ENCODE data around the gene ZNF420.
"Not testable (repeated sequence)": the region's sequence is repeated elsewhere in the genome, so short reads cannot be mapped to it uniquely, and the experiment has no call there.

The ZNF420 gene

GRCh38 chr19:37098570-37098969, 20.3 kb downstream of the ZNF420 start:
- peaks cover 58% of the 10 kb centered on the region for H3K9me3 Mint-ChIP-seq
- H3K36me3 Mint-ChIP-seq (ENCODE audit: low read depth), result peaks cover 98% of the 10 kb centered on the region

GRCh38 chr19:37104135-37104534, 25.9 kb downstream of the ZNF420 start:
- not testable (repeated sequence) for H3K27ac Mint-ChIP-seq; DNase-seq; H3K4me1 Mint-ChIP-seq (ENCODE audit: low read depth); H3K4me3 Mint-ChIP-seq; H3K27me3 Mint-ChIP-seq
- Mint-ChIP-seq H3K36me3 (ENCODE audit: low read depth) (peaks cover 97% of the 10 kb centered on the region), H3K9me3 (peaks cover 64% of the 10 kb centered on the region)

More at GRCh38 chr19:37098570-37098969, 20.3 kb downstream of the ZNF420 start:
- Mint-ChIP-seq H3K4me3 (no peak overlapping the region), H3K27me3 (no peaks in the 10 kb centered on the region), H3K4me1 (ENCODE audit: low read depth) (no peaks in the 10 kb centered on the region), H3K27ac (no peak overlapping the region)
- DNase-seq, result no peak

DNA sequence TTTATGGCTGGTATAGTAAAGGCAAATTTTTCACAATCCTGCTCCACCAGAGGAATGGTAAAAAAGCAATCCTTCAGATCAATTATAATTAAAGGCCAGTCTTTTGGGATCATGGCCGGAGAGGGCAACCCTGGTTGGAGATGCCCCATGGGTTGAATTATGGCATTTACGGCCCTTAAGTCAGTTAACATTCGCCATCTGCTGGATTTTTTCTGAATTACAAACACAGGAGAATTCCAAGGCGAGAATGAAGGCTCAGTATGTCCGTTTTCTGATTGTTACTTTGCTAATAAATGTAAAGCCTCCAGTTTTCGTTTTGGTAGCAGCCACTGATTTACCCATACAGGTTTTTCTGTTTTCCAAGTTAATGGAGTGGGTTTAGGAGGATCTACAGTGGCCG, 33.5 kb downstream of the ZNF420 start:
- not testable (repeated sequence) for H3K4me3 Mint-ChIP-seq; H3K27ac Mint-ChIP-seq; H3K27me3 Mint-ChIP-seq; H3K4me1 Mint-ChIP-seq (ENCODE audit: low read depth); DNase-seq
- peaks cover 85% of the 10 kb centered on the region for H3K9me3 Mint-ChIP-seq
- H3K36me3 Mint-ChIP-seq (ENCODE audit: low read depth), result peaks cover 100% of the 10 kb centered on the region

DNA sequence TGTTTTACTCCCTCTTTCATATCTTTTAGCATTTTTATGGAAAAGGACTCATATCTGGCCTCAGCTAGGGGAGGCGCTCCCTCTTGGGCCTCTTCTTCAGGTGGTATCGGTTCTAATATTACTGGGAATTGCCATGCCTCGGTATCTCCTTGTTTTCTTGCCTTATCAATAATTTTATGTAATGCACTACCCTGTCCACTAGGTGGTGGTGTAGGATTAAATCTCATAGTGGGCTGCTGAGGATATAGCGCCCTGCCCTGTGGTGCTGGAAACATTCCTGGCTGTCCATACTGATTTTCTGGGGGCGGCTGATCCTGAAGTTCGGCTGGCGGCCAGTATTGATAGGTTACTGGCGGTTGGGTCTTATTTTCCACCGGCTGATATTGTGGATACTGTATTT, 35.8 kb downstream of the ZNF420 start:
- no peaks in the 10 kb centered on the region for H3K27me3 Mint-ChIP-seq
- H3K4me1 Mint-ChIP-seq (ENCODE audit: low read depth), result no peaks in the 10 kb centered on the region
- peaks cover 91% of the 10 kb centered on the region for H3K36me3 Mint-ChIP-seq (ENCODE audit: low read depth)
- no peak for DNase-seq
- no peak overlapping the region for H3K27ac Mint-ChIP-seq
- H3K9me3 Mint-ChIP-seq, result peaks cover 72% of the 10 kb centered on the region
- H3K4me3 Mint-ChIP-seq, result no peak overlapping the region

- Mint-ChIP-seq H3K36me3 (ENCODE audit: low read depth) (peaks cover 65% of the 10 kb centered on the region), H3K9me3 (peaks cover 48% of the 10 kb centered on the region)
- not testable (repeated sequence) for H3K4me1 Mint-ChIP-seq (ENCODE audit: low read depth); H3K27ac Mint-ChIP-seq; DNase-seq; H3K4me3 Mint-ChIP-seq; H3K27me3 Mint-ChIP-seq
Observed at GRCh38 chr19:37122093-37122492, 43.9 kb downstream of the ZNF420 start.

GRCh38 chr19:37127999-37128820, 50.0 kb downstream of the ZNF420 start:
- peaks cover 73% of the 10 kb centered on the region for H3K9me3 Mint-ChIP-seq
- no peaks in the 10 kb centered on the region for H3K27me3 Mint-ChIP-seq
- peaks cover 97% of the 10 kb centered on the region for H3K36me3 Mint-ChIP-seq (ENCODE audit: low read depth)
- no peak overlapping the region for H3K4me3 Mint-ChIP-seq
- H3K27ac Mint-ChIP-seq, result no peak overlapping the region
- no peaks in the 10 kb centered on the region for H3K4me1 Mint-ChIP-seq (ENCODE audit: low read depth)
- DNase-seq, result no peak

- peaks cover 74% of the 10 kb centered on the region for H3K9me3 Mint-ChIP-seq
- no peak overlapping the region for H3K4me3 Mint-ChIP-seq
- no peak for DNase-seq
- H3K27ac Mint-ChIP-seq, result no peak overlapping the region
- H3K4me1 Mint-ChIP-seq (ENCODE audit: low read depth), result no peaks in the 10 kb centered on the region
- no peaks in the 10 kb centered on the region for H3K27me3 Mint-ChIP-seq
- peaks cover 97% of the 10 kb centered on the region for H3K36me3 Mint-ChIP-seq (ENCODE audit: low read depth)
Observed at GRCh38 chr19:37128821-37129177, 50.6 kb downstream of the ZNF420 start.

GRCh38 chr19:37136111-37136510, 57.9 kb downstream of the ZNF420 start:
- no peak overlapping the region for H3K27ac Mint-ChIP-seq
- H3K4me3 Mint-ChIP-seq, result no peak overlapping the region
- H3K4me1 Mint-ChIP-seq (ENCODE audit: low read depth), result no peaks in the 10 kb centered on the region
- H3K9me3 Mint-ChIP-seq, result peaks cover 69% of the 10 kb centered on the region
- peaks cover 61% of the 10 kb centered on the region for H3K36me3 Mint-ChIP-seq (ENCODE audit: low read depth)
- no peaks in the 10 kb centered on the region for H3K27me3 Mint-ChIP-seq
- no peak for DNase-seq

- Mint-ChIP-seq H3K36me3 (ENCODE audit: low read depth) (peaks cover 74% of the 10 kb centered on the region), H3K9me3 (peaks cover 65% of the 10 kb centered on the region)
Observed at GRCh38 chr19:37148214-37148613, 70.0 kb downstream of the ZNF420 start.

GRCh38 chr19:37160153-37160552, 81.9 kb downstream of the ZNF420 start:
- H3K27ac Mint-ChIP-seq, result no peak overlapping the region
- H3K4me3 Mint-ChIP-seq, result no peak overlapping the region
- H3K36me3 Mint-ChIP-seq (ENCODE audit: low read depth), result peaks cover 94% of the 10 kb centered on the region
- H3K4me1 Mint-ChIP-seq (ENCODE audit: low read depth), result no peaks in the 10 kb centered on the region
- H3K27me3 Mint-ChIP-seq, result no peaks in the 10 kb centered on the region
- H3K9me3 Mint-ChIP-seq, result peaks cover 60% of the 10 kb centered on the region
- DNase-seq, result no peak

More at GRCh38 chr19:37148214-37148613, 70.0 kb downstream of the ZNF420 start:
- no peaks in the 10 kb centered on the region for H3K4me1 Mint-ChIP-seq (ENCODE audit: low read depth)
- no peaks in the 10 kb centered on the region for H3K27me3 Mint-ChIP-seq
- H3K4me3 Mint-ChIP-seq, result no peak overlapping the region
- DNase-seq, result no peak
- H3K27ac Mint-ChIP-seq, result no peak overlapping the region

DNA sequence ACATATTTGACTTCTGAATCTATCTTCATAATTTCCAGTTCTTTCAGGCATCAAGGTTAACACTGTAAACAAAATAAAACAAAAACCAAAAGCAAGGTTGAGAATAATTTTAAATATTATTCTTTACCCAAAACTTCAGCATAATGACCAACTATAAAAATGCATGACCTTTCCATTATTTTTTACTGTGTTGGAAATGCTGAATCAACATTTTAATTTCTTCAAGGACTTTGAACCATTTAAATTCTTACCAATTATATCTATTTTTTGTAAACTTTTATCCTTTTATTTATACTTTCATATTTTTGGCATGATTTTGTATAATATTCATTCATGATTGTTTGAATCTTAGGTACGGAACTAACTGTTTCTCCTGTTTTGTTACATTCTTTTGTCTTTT, 87.4 kb downstream of the ZNF420 start:
- DNase-seq, result no peak
- H3K27me3 Mint-ChIP-seq, result no peaks in the 10 kb centered on the region
- H3K9me3 Mint-ChIP-seq, result peaks cover 48% of the 10 kb centered on the region
- no peak overlapping the region for H3K27ac Mint-ChIP-seq
- peaks cover 96% of the 10 kb centered on the region for H3K36me3 Mint-ChIP-seq (ENCODE audit: low read depth)
- H3K4me1 Mint-ChIP-seq (ENCODE audit: low read depth), result no peaks in the 10 kb centered on the region
- no peak overlapping the region for H3K4me3 Mint-ChIP-seq

DNA sequence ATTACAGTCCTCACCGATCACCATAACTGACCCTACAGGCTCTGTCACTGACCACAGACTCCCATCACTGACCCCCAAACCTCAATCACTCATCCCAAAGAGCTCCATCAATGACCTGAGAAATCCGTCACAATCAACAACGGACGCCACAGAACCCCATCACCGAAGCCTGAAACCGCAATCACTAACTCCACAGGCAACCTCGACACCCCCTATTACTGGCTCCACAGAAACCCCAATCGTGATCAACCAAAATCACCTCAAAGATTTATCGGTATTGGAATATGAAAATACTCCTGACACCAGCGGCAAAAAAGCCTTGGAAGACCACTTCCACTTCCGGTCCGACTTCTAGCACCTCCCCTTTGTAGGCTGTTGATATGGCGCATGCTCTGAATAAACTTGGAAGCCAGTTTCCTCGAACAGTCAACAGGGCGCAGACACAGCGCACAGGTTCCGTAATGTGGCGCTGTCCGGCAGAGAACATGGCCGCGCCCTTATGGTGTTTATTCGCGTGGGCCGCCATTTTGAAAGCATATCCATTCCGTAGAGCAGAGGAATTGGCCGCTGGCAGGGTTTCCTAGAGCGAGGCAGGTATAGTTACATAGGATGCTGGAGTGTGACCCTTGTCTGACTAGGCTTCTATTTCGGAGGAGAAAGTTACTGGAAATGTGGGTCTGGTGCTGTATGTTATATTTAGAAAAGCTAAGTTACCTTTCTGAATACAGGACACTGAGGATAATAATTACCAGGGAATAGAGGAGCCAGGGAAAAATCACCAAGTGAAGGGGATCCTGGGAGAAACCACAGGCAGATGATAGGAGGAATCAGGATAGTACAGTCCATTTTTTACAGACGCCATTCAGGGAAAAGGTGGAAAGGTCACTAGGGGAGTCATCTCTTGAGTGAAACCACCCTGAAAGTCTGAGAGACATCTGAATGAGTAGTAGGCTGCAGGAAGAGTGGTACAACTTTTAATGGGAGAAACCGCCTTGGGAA, 94.4 kb downstream of the ZNF420 start, which contains the start of gene ZNF585A:
Gene ZNF585A (minus strand): TSS at position 328 of the 999 bp plus-strand sequence. CDS start 2,785 bp downstream, outside the sequence.
- H3K27ac Mint-ChIP-seq, result no peak within 1 kb of the TSS
- peaks cover 52% of the 10 kb centered on the region for H3K36me3 Mint-ChIP-seq (ENCODE audit: low read depth)
- H3K4me3 Mint-ChIP-seq, result no peak within 1 kb of the TSS
- H3K4me1 Mint-ChIP-seq (ENCODE audit: low read depth), result no peaks in the 10 kb centered on the region
- peak; percentile 88 for DNase-seq
- H3K27me3 Mint-ChIP-seq, result no peaks in the 10 kb centered on the region
- H3K9me3 Mint-ChIP-seq, result peaks cover 39% of the 10 kb centered on the region
